H9 (cell line): ENCODE measurements around the gene CDO1. TPM values are rescaled to one million over a fixed set of nuclear protein-coding genes. Genes with fewer than 3 reads are reported as not detected.

Experiments used
- DNase-seq: peaks from one replicate; pipeline ENCODE4 v3.0.0-alpha.2; 2017
- H2AFZ ChIP-seq: one replicate; pipeline ENCODE4 v1.6.1; 2013; ENCODE audit warnings: mild to moderate bottlenecking, low read length, control low read depth, moderate library complexity
- H2AK5ac ChIP-seq: 2 replicates; pipeline ENCODE4 v1.6.1; 2013; ENCODE audit warnings: low read length, control low read depth, mixed read lengths; ENCODE audit not compliant: insufficient read length
- H2BK120ac ChIP-seq: one replicate; pipeline ENCODE4 v1.6.1; 2013; ENCODE audit warnings: low read depth, mild to moderate bottlenecking, low read length, control low read depth, inconsistent platforms; ENCODE audit not compliant: poor library complexity, severe bottlenecking
- H2BK12ac ChIP-seq: 2 replicates; pipeline ENCODE4 v1.6.1; 2013; ENCODE audit warnings: low read length, control low read depth, mixed read lengths, low read depth; ENCODE audit not compliant: insufficient read length
- H2BK15ac ChIP-seq: 2 replicates; pipeline ENCODE4 v1.6.1; 2013; ENCODE audit warnings: low read depth, low read length, control low read depth
- H2BK20ac ChIP-seq: one replicate; pipeline ENCODE4 v1.6.1; 2013; ENCODE audit warnings: low read depth, mild to moderate bottlenecking, low read length, control low read depth, inconsistent platforms; ENCODE audit not compliant: poor library complexity, severe bottlenecking
- H2BK5ac ChIP-seq: 2 replicates; pipeline ENCODE4 v1.6.1; 2013; ENCODE audit warnings: low read length, control low read depth, mixed read lengths; ENCODE audit not compliant: insufficient read length
- H3K14ac ChIP-seq: 2 replicates; pipeline ENCODE4 v1.6.1; 2013; ENCODE audit warnings: low read length, control low read depth; ENCODE audit not compliant: insufficient read depth
- H3K18ac ChIP-seq: 2 replicates; pipeline ENCODE4 v1.6.1; 2013; ENCODE audit warnings: low read depth, mild to moderate bottlenecking, mixed read lengths, low read length, control low read depth; ENCODE audit not compliant: insufficient read length
- H3K23ac ChIP-seq: 2 replicates; pipeline ENCODE4 v1.6.1; 2013; ENCODE audit warnings: low read length, control low read depth, mixed read lengths, low read depth; ENCODE audit not compliant: insufficient read length
- H3K23me2 ChIP-seq: 2 replicates; pipeline ENCODE4 v1.6.1; 2013; ENCODE audit warnings: low read depth, mild to moderate bottlenecking, mixed read lengths, low read length, control low read depth; ENCODE audit not compliant: insufficient read length, poor library complexity, severe bottlenecking
- H3K27ac ChIP-seq: 2 replicates; pipeline ENCODE4 v1.5.1; 2013; ENCODE audit warnings: low read length, control low read depth, mixed read lengths, low read depth; ENCODE audit not compliant: insufficient read length
- H3K27me3 ChIP-seq: 2 replicates; pipeline ENCODE4 v1.6.1; 2013; ENCODE audit warnings: low read length, control low read depth, inconsistent platforms; ENCODE audit not compliant: insufficient read depth
- H3K4ac ChIP-seq: 2 replicates; pipeline ENCODE4 v1.6.1; 2013; ENCODE audit warnings: low read depth, mild to moderate bottlenecking, control low read depth, inconsistent platforms, low read length, moderate library complexity
- H3K4me1 ChIP-seq: 2 replicates; pipeline ENCODE4 v1.6.1; 2013; ENCODE audit warnings: low read length, control low read depth, inconsistent platforms; ENCODE audit not compliant: insufficient read depth
- H3K4me2 ChIP-seq: 2 replicates; pipeline ENCODE4 v1.6.1; 2013; ENCODE audit warnings: low read length, control low read depth, mixed read lengths; ENCODE audit not compliant: insufficient read length, insufficient read depth
- H3K56ac ChIP-seq: 2 replicates; pipeline ENCODE4 v1.6.1; 2013; ENCODE audit warnings: low read depth, mild to moderate bottlenecking, mixed read lengths, low read length, control low read depth; ENCODE audit not compliant: insufficient read length
- H3K79me1 ChIP-seq: 2 replicates; pipeline ENCODE4 v1.6.1; 2013; ENCODE audit warnings: low read depth, mild to moderate bottlenecking, moderate library complexity, low read length, control low read depth, inconsistent platforms; ENCODE audit not compliant: insufficient read depth, poor library complexity, severe bottlenecking
- H3K79me2 ChIP-seq: 2 replicates; pipeline ENCODE4 v1.6.1; 2013; ENCODE audit warnings: low read length, control low read depth, inconsistent platforms; ENCODE audit not compliant: insufficient read depth
- H3K9ac ChIP-seq: 2 replicates; pipeline ENCODE4 v1.6.1; 2013; ENCODE audit warnings: low read length, control low read depth, mixed read lengths; ENCODE audit not compliant: insufficient read length; ENCODE audit errors: extremely low read depth
- H3K9me3 ChIP-seq: one replicate; pipeline ENCODE4 v1.6.1; 2013; ENCODE audit warnings: low read depth, low read length, inconsistent platforms; ENCODE audit not compliant: control insufficient read depth
- H3T11ph ChIP-seq: one replicate; pipeline ENCODE4 v1.6.1; 2013; ENCODE audit warnings: mild to moderate bottlenecking, low read length, control low read depth, inconsistent platforms
- H4K20me1 ChIP-seq: one replicate; pipeline ENCODE4 v1.6.1; 2013; ENCODE audit not compliant: control insufficient read depth, insufficient read length, insufficient read depth
- H4K5ac ChIP-seq: 2 replicates; pipeline ENCODE4 v1.6.1; 2013; ENCODE audit warnings: low read depth, mild to moderate bottlenecking, mixed read lengths, low read length, control low read depth; ENCODE audit not compliant: insufficient read length
- H4K8ac ChIP-seq: replicated peaks from 2 replicates; pipeline ENCODE4 v1.6.1; 2013; ENCODE audit warnings: low read length, control low read depth, mixed read lengths, low read depth; ENCODE audit not compliant: insufficient read length
- H4K91ac ChIP-seq: 2 replicates; pipeline ENCODE4 v1.6.1; 2013; ENCODE audit warnings: low read depth, mild to moderate bottlenecking, moderate library complexity, mixed read lengths, low read length, control low read depth; ENCODE audit not compliant: insufficient read length
- H3K27ac Mint-ChIP-seq, 3 experiments: 2 replicates in 2 of 3; 3 replicates in 1 of 3; pipeline ENCODE4 v1.8.0; 2020 to 2021; ENCODE audit warnings: mixed read lengths in 3 of 3, mild to moderate bottlenecking in 1 of 3, moderate library complexity in 1 of 3
- H3K27me3 Mint-ChIP-seq: 2 replicates; pipeline ENCODE4 v1.8.0; 2021; ENCODE audit warnings: low read depth, mild to moderate bottlenecking, moderate library complexity, mixed read lengths
- H3K36me3 Mint-ChIP-seq, 3 experiments: 2 replicates in 2 of 3; 3 replicates in 1 of 3; pipeline ENCODE4 v1.8.0; 2020 to 2021; ENCODE audit warnings: low read depth in 3 of 3, mixed read lengths in 3 of 3; ENCODE audit not compliant: insufficient read depth in 1 of 3
- H3K4me1 Mint-ChIP-seq, 2 experiments: 2 replicates each; pipeline ENCODE4 v1.8.0; 2020; ENCODE audit warnings: mixed read lengths in 2 of 2
- H3K4me3 Mint-ChIP-seq, 2 experiments: 2 replicates in 1 of 2; 3 replicates in 1 of 2; pipeline ENCODE4 v1.8.0; 2020 to 2021; ENCODE audit warnings: mild to moderate bottlenecking in 2 of 2, mixed read lengths in 2 of 2, moderate library complexity in 1 of 2
- H3K9me3 Mint-ChIP-seq, 2 experiments: 2 replicates in 1 of 2; 3 replicates in 1 of 2; pipeline ENCODE4 v1.8.0; 2020; ENCODE audit warnings: mild to moderate bottlenecking in 2 of 2, mixed read lengths in 2 of 2, moderate library complexity in 1 of 2
- CTCF ChIP-seq: fragments of 200-600 bp; sonication (generic); conservative IDR thresholded peaks from 3 replicates; pipeline ENCODE4 v1.8.0; 2021; ENCODE audit warnings: antibody characterized with exemption, mild to moderate bottlenecking
- WGBS: extraction: QIAGEN DNeasy Blood & Tissue Kit; methylation state at CpG from one replicate; pipeline ENCODE4 v1.1.7; 2013; ENCODE audit warnings: missing lambda C conversion rate, low lambda C conversion rate, mixed read lengths; ENCODE audit not compliant: insufficient read length; ENCODE audit errors: extremely low coverage; 5-methylcytosine and 5-hydroxymethylcytosine counted together
- total RNA-seq: library from RNA; stranded (reverse); gene quantifications from 2 replicates; pipeline ENCODE4 v1.2.1, GENCODE V29; 2021

Gene CDO1
- total RNA-seq, 1 experiment from 2014 or later: 11.2 TPM

DNA sequence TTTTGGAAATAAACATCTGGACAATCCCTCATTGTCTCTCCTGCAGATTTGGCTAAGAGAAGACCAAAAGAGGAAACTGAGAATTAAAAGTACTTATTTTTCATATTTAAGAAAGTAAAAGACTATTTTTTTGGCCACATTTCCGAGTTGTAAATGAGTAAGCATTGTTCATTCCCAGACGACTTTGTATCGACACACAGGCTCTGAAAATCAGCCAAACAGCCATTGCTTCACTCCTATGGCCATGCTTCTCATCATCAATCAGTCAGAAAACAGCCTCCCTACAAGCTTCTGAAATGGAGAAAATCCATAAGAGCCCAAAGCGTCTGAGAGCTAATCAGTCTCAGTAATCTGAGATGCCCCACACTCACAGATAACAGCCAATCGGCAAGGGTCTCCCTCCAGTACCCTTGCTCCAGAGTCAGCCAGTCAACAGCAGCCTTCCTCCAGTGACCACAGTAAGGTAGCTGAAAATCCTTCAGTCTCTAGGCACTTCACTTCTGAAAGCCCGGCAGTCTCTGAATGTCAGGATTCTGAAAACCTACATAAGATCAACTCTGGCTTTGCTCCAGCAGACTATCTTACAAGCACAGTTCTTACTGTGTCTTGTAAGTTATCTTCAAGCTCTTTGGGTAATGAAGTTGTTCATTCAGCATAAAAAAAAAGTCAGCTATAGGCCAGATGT lies 30.9 kb downstream of the CDO1 start:
- H3K4me1 Mint-ChIP-seq: peaks cover 8 to 18% of the 10 kb centered on the region in 2 experiments
- Histone ChIP-seq H2AFZ (peak overlapping the region; percentile 98), H3K27ac (no peak overlapping the region), H4K91ac (no peak overlapping the region), H2BK5ac (no peak overlapping the region), H3K9me3 (no peaks in the 10 kb centered on the region), H2BK120ac (no peak overlapping the region), H3K23ac (no peak overlapping the region), H3K18ac (no peak overlapping the region), H3K79me1 (no peaks in the 10 kb centered on the region), H3K9ac (no peak overlapping the region), H4K5ac (no peak overlapping the region), H3K79me2 (no peaks in the 10 kb centered on the region), H2BK12ac (no peak overlapping the region), H3K27me3 (no peaks in the 10 kb centered on the region), H3K14ac (no peak overlapping the region), H3K23me2 (no peaks in the 10 kb centered on the region), H3K56ac (no peak overlapping the region), H4K8ac (no peak overlapping the region), H2AK5ac (no peak overlapping the region), H4K20me1 (no peaks in the 10 kb centered on the region), H3K4ac (no peak overlapping the region), H3T11ph (no peak overlapping the region), H2BK15ac (no peak overlapping the region), H3K4me1 (no peaks in the 10 kb centered on the region), H3K4me2 (no peak overlapping the region), H2BK20ac (no peak overlapping the region)
- TF ChIP-seq CTCF: no peak
- whole genome bisulfite sequencing: no CpG with 5 or more reads among the region's 6 CpGs
- 0 out of 7 replicates have a peak overlapping the region, but pooled peaks of 1 of the 3 experiments have one; percentile 36 for H3K27ac Mint-ChIP-seq
- H3K9me3 Mint-ChIP-seq: no peaks in the 10 kb centered on the region
- H3K27me3 Mint-ChIP-seq: peaks cover 1% of the 10 kb centered on the region; the same call in 1 of the 2 replicates
- no peaks in the 10 kb centered on the region for H3K36me3 Mint-ChIP-seq
- H3K4me3 Mint-ChIP-seq: no peak overlapping the region
- peak; percentile 84 for DNase-seq
